HEK293T (cell line): ENCODE data around the gene MBD3L4.

ENCODE experiments used
- TARDBP ChIP-seq: fragments of 450-650 bp; IDR thresholded peaks from 2 replicates; pipeline ENCODE4 v1.6.1; 2016
- ZNF384 ChIP-seq: fragments of 450-650 bp; IDR thresholded peaks from 2 replicates; pipeline ENCODE4 v1.6.1; 2016

DNA sequence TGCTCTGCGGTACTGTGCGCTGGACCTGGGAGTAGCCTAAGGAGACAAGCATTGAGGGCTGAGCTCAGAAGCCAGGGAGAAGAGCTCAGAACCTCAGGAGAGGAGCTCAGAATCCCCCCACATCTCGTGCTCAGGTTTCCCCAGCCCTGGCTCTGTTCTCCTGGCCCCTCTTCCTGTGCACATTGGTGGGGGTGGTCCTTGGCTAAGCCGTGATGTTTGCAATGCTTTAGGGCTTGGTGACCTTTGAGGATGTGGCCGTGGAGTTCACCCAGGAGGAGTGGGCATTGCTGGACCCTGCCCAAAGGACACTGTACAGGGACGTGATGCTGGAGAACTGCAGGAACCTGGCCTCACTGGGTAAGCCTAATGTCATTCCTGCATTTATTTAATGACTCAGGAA, 36.2 kb upstream of the MBD3L4 start:
- TF ChIP-seq TARDBP = no peak
- TF ChIP-seq ZNF384 = no peak
